GM12875 (cell line): Measurements from ENCODE around the gene GLIS1.
A peak's percentile ranks its signal among the peaks of the same experiment; 100 is the strongest.

Source experiments
- H3K4me3 ChIP-seq: one replicate; pipeline ENCODE4 v1.5.1; 2011; ENCODE audit warnings: low read depth, low read length, control low read depth
- CTCF ChIP-seq: IDR thresholded peaks from 2 replicates; pipeline ENCODE4 v1.5.1; 2011; ENCODE audit warnings: low read depth, mild to moderate bottlenecking, control low read depth, inconsistent platforms, low read length, moderate library complexity, borderline replicate concordance; ENCODE audit not compliant: insufficient read depth

Gene GLIS1

GRCh38 chr1:53684741-53685140 is 54.2 kb downstream of the GLIS1 start:
- no peak overlapping the region for H3K4me3 ChIP-seq
- no peak for TF ChIP-seq CTCF

GRCh38 chr1:53683986-53684740 is 54.8 kb downstream of the GLIS1 start:
- no peak overlapping the region for H3K4me3 ChIP-seq
- TF ChIP-seq CTCF: no peak

- H3K4me3 ChIP-seq: no peak overlapping the region
- TF ChIP-seq CTCF: no peak
Measured at GRCh38 chr1:53682881-53683280, 56.1 kb downstream of the GLIS1 start.

GRCh38 chr1:53681977-53682685 is 56.8 kb downstream of the GLIS1 start:
- no peak overlapping the region for H3K4me3 ChIP-seq

GRCh38 chr1:53681351-53681976 is 57.5 kb downstream of the GLIS1 start:
- TF ChIP-seq CTCF: no peak
- H3K4me3 ChIP-seq: no peak overlapping the region

More at GRCh38 chr1:53681977-53682685, 56.8 kb downstream of the GLIS1 start:
- peak; percentile 52 for TF ChIP-seq CTCF

- no peak for TF ChIP-seq CTCF
- H3K4me3 ChIP-seq: no peak overlapping the region
Measured at GRCh38 chr1:53680868-53681267, 58.1 kb downstream of the GLIS1 start.
